Astrocyte (in vitro differentiated cells and primary cell): ENCODE results near the gene IMMP2L.

Experiments
- CTCF ChIP-seq: IDR thresholded peaks from 2 replicates; pipeline ENCODE4 v1.5.1; 2011; ENCODE audit warnings: low read depth, mild to moderate bottlenecking, inconsistent platforms, low read length, moderate library complexity; ENCODE audit not compliant: insufficient read depth
- EZH2 ChIP-seq: IDR thresholded peaks from 2 replicates; pipeline ENCODE4 v1.6.1; 2012; ENCODE audit warnings: mild to moderate bottlenecking, low read length, inconsistent platforms; ENCODE audit not compliant: insufficient read depth

DNA sequence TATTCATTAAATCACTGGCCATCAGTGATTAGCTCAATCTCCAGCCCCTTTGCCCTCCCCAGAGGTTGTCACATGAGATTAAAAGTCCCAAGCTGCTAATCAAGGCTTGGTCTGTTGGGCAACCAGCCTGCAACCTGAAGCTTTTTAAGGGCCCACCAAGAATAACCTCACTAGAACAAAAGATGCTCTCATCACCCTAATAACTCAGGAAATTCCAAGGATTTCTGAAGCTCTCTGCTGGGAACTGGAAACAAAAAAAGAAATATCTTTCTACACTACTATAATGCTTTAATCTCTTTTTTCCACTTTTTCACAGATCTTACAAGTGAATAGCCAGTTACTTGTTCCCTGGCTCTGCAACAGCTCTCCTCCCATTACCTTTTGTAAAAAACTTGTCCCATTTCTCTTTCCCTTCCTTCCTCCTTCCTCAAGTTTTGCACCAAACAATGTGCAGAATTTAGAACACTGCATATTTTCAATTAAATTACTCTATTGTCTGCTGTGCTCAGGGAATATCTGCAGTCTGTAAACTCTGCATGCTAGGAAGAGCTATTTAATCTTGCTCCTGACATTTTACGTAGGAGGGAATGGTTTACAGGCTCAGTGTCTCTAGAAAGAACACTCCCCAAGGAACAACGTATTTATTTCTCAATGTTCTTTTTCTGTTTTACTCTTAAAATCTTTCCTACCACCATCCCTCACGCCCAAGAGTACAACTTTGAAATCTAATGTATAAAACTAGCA, 169.1 kb downstream of the IMMP2L start:
- no peak for TF ChIP-seq CTCF
- TF ChIP-seq EZH2: no peak
